ENCODE measurements around the gene BRD4.
"Not testable (repeated sequence)": the region's sequence is repeated elsewhere in the genome, so short reads cannot be mapped to it uniquely, and the experiment has no call there.

GRCh38 chr19:15360015-15360414 lies 27.7 kb upstream of the BRD4 start:
- not testable (repeated sequence) for TF ChIP-seq CTCF, POLR2AphosphoS5 (IDR thresholded peaks at IDR 0.05)

All from prostate gland (tissue), 2 donors.